ENCODE measurements around the gene DNAAF5.

DNAAF5 gene

DNA sequence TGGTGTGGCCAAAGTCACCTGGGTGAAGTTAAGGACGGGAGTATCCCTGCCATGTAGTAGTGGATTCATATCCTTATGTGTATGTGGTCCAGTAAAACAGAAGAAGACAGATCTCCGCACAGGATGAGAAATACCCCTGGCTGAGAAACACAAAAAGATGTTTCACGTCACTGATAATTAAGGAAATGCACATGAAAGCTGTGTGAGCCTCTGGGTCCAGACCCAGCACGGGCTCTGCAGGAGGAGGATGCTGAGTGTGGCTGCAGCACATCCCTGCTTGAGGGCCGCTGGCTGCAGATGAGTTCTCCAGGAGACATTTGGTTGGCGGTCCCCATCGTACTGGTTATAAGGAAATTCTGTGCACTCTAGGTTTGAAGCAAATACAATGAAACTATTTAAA, 97.6 kb downstream of the DNAAF5 start:
- TF ChIP-seq ZBTB7A (IDR thresholded peaks at IDR 0.05; ENCODE audit: low read depth): no peak
- TF ChIP-seq FOXM1 (IDR thresholded peaks at IDR 0.05; ENCODE audit: borderline replicate concordance, low read depth): no peak
- TF ChIP-seq EGR1 (IDR thresholded peaks at IDR 0.05): no peak
- TF ChIP-seq YY1 (IDR thresholded peaks at IDR 0.05; ENCODE audit: low read depth): no peak
- TF ChIP-seq, protein P1, sequence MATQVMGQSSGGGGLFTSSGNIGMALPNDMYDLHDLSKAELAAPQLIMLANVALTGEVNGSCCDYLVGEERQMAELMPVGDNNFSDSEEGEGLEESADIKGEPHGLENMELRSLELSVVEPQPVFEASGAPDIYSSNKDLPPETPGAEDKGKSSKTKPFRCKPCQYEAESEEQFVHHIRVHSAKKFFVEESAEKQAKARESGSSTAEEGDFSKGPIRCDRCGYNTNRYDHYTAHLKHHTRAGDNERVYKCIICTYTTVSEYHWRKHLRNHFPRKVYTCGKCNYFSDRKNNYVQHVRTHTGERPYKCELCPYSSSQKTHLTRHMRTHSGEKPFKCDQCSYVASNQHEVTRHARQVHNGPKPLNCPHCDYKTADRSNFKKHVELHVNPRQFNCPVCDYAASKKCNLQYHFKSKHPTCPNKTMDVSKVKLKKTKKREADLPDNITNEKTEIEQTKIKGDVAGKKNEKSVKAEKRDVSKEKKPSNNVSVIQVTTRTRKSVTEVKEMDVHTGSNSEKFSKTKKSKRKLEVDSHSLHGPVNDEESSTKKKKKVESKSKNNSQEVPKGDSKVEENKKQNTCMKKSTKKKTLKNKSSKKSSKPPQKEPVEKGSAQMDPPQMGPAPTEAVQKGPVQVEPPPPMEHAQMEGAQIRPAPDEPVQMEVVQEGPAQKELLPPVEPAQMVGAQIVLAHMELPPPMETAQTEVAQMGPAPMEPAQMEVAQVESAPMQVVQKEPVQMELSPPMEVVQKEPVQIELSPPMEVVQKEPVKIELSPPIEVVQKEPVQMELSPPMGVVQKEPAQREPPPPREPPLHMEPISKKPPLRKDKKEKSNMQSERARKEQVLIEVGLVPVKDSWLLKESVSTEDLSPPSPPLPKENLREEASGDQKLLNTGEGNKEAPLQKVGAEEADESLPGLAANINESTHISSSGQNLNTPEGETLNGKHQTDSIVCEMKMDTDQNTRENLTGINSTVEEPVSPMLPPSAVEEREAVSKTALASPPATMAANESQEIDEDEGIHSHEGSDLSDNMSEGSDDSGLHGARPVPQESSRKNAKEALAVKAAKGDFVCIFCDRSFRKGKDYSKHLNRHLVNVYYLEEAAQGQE (IDR thresholded peaks at IDR 0.05; ENCODE audit: low read depth): no peak
- TF ChIP-seq, protein P2, sequence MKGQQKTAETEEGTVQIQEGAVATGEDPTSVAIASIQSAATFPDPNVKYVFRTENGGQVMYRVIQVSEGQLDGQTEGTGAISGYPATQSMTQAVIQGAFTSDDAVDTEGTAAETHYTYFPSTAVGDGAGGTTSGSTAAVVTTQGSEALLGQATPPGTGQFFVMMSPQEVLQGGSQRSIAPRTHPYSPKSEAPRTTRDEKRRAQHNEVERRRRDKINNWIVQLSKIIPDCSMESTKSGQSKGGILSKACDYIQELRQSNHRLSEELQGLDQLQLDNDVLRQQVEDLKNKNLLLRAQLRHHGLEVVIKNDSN (IDR thresholded peaks at IDR 0.05): no peak

DNA sequence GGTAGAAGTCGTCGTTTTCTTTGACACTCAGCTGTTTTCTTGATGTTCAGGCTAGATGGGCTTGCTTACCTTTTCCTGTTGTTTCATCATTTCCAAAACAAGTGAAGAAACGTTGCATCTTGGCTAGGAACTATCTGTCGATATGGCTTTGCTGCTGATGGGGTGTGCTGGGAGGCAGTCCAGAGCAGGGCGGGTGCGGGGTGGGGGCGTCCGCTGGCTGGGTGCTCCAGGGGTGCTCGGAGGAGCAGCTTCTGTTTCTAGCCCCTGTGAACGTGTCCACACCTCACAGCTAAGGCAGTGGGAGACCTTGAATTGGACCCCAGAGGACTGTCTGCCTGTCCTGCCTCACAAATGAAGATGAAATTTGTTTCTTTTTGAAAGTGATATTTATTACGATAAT, 98.2 kb downstream of the DNAAF5 start:
- TF ChIP-seq CREB1 (IDR thresholded peaks at IDR 0.05; ENCODE audit: low read depth): no peak
- no peak for TF ChIP-seq EP300 (IDR thresholded peaks at IDR 0.05; ENCODE audit: borderline replicate concordance)
- TF ChIP-seq EGR1 (IDR thresholded peaks at IDR 0.05): no peak
- TF ChIP-seq, protein P2 (IDR thresholded peaks at IDR 0.05): no peak
- no peak for TF ChIP-seq YY1 (IDR thresholded peaks at IDR 0.05; ENCODE audit: low read depth)
- TF ChIP-seq CEBPB (IDR thresholded peaks at IDR 0.05): no peak
- no peak for TF ChIP-seq NFIC (IDR thresholded peaks at IDR 0.05)
- no peak for TF ChIP-seq TEAD4 (IDR thresholded peaks at IDR 0.05)

DNA sequence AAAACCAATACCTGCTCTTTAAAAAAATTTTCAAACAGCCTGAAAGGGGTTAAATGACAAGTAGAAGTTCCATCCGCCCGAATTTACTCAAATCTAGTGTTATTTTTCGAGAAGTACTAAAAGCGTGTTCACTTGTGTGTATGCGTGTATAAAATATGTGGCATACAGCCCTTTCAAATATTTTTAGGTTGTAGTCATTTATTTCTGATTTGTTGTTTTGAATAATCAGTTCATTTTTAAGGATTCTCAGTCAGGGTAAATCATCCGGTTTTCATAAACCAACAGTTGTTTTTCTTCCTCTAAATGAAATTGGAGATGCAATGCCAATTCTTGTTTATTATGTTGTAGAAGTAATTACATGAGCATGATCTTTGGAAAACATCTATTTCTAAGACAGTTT, 98.9 kb downstream of the DNAAF5 start:
- no peak for TF ChIP-seq TAF1 (IDR thresholded peaks at IDR 0.05; ENCODE audit: low read depth)
- TF ChIP-seq EGR1 (IDR thresholded peaks at IDR 0.05): no peak
- no peak for TF ChIP-seq EP300 (IDR thresholded peaks at IDR 0.05; ENCODE audit: borderline replicate concordance)
- no peak for TF ChIP-seq FOXM1 (IDR thresholded peaks at IDR 0.05; ENCODE audit: borderline replicate concordance, low read depth)
- TF ChIP-seq CREB1 (IDR thresholded peaks at IDR 0.05; ENCODE audit: low read depth): no peak
- TF ChIP-seq YY1 (IDR thresholded peaks at IDR 0.05; ENCODE audit: low read depth): no peak
- TF ChIP-seq TCF12 (IDR thresholded peaks at IDR 0.05; ENCODE audit: low read depth): no peak
- TF ChIP-seq ZBTB7A (IDR thresholded peaks at IDR 0.05; ENCODE audit: low read depth): no peak
- TF ChIP-seq, protein P1 (IDR thresholded peaks at IDR 0.05; ENCODE audit: low read depth): no peak
- no peak for TF ChIP-seq NFIC (IDR thresholded peaks at IDR 0.05)
- TF ChIP-seq, protein P2 (IDR thresholded peaks at IDR 0.05): no peak
- no peak for TF ChIP-seq CEBPB (IDR thresholded peaks at IDR 0.05)
- TF ChIP-seq RAD21 (IDR thresholded peaks at IDR 0.05; ENCODE audit: low read depth): no peak

DNA sequence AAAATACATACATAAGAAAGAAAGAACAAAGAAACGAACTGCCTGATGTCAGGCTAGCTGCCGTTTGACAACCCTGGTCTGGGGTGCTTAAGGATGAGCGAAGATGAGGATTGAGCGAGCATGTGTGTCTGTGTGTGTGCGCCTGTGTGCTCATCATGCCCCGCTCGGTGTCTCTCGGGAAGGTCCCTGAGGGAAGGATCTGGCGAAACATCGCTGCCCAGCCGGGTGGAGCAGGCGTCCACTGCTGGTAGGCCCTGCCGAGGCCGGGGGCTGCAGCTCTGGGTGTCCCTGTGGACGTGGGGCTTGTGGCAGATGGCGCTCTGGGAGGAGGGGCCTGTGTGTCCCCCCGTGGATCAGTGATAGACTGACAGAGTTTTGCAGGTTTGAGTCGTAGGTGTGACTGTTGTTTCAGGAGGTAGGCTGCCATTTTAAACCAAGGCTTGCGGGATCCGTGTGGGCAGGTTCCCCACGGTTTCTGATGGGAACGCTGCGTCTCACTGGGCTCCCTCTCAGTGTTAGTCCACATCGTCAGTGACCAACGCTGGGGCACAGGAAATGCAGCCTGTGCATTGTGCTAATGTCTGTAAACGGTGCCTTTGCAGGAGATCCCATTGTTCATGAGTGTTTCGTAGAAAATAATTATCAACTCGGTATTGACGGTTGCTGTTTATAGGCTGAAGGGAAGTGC, 99.9 kb downstream of the DNAAF5 start:
- TF ChIP-seq EGR1 (IDR thresholded peaks at IDR 0.05) (no peak), CREB1 (IDR thresholded peaks at IDR 0.05; ENCODE audit: low read depth) (no peak), CEBPB (IDR thresholded peaks at IDR 0.05) (no peak), TEAD4 (IDR thresholded peaks at IDR 0.05) (no peak)

DNA sequence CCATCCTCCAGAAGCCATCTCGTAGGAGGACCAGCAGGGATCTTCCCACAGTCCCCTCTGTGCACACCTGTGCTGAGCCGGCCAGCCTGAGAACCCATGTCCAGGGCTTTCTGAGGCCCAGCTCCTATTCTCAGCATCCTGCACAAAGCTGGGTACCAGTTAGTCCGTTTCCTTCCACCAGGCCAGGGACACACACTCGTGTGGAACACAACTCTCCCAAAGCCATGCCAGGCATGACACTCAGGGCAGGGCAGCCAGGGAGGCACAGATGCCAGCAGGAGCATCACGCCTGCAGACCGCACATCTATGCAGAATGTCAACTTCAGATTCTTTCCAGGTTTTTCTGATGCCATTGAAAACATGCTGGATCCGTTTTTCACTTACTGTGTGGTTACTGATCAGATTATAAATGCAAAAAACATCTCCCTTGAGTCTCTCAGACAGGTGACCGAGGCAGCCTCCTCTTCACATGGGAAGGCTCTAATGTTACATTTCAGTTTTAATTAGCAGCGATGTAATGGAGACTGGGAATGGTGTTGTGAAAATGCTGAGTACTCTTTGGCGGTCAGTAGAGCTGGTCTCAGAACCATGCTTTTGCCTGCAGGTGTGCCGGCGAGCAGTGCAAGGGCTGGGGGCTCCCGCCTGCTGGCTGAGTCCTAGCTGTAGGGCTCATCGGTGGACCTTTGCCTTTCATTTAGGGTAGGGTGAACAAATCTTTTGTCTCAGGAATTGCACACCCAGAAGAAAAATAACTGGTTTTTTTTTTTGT, 102.5 kb downstream of the DNAAF5 start:
- TF ChIP-seq TEAD4 (IDR thresholded peaks at IDR 0.05): no peak
- TF ChIP-seq EGR1 (IDR thresholded peaks at IDR 0.05): no peak
- no peak for TF ChIP-seq CREB1 (IDR thresholded peaks at IDR 0.05; ENCODE audit: low read depth)
- no peak for TF ChIP-seq YY1 (IDR thresholded peaks at IDR 0.05; ENCODE audit: low read depth)
- TF ChIP-seq TCF12 (IDR thresholded peaks at IDR 0.05; ENCODE audit: low read depth): no peak
- no peak for TF ChIP-seq ZBTB7A (IDR thresholded peaks at IDR 0.05; ENCODE audit: low read depth)
- TF ChIP-seq RAD21 (IDR thresholded peaks at IDR 0.05; ENCODE audit: low read depth): no peak
- no peak for TF ChIP-seq TAF1 (IDR thresholded peaks at IDR 0.05; ENCODE audit: low read depth)
- TF ChIP-seq, protein P1 (IDR thresholded peaks at IDR 0.05; ENCODE audit: low read depth): no peak
- TF ChIP-seq, protein P2 (IDR thresholded peaks at IDR 0.05): no peak
